ENCODE measurements around the gene SLC24A3.

The SLC24A3 gene

DNA sequence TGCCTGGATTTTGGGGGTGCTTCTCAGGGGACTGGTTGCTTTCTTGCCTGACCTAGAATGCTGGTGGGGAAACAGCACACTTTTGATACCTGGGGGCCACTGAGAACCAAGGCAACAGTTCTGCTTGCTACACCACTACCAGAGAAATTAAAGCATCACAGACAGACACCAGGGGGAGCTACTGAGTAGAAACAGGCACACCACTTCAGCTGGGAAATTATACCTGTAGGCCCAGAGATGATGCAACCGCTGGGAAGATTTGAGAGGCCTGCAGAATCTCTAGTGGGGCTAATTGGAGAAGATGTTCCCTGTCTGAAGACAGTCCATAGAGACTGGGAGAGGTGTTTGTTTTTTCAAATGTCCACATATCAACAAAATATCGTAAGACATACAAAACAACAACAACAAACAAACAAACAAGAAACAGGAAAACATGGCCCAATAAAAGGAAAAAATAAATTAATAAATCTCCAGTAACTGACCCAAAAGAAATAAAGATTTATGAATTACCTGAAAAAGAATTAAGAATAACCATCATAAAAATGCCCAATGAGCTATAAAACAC is 416.2 kb downstream of the SLC24A3 start:
- TF ChIP-seq GLI4 (tag by site-specific recombination; IDR thresholded peaks at IDR 0.05) (no peak), ZNF155 (tag by site-specific recombination; IDR thresholded peaks at IDR 0.05) (no peak), SCRT2 (tag by site-specific recombination; IDR thresholded peaks at IDR 0.05) (peak; percentile 88), TRIM28 (IDR thresholded peaks at IDR 0.05; ENCODE audit: borderline replicate concordance, low read length) (no peak), SCRT1 (tag by site-specific recombination; IDR thresholded peaks at IDR 0.05; ENCODE audit: borderline replicate concordance) (peak; percentile 71; the same call in 1 of the 2 replicates), ZNF394 (tag by site-specific recombination; IDR thresholded peaks at IDR 0.05; ENCODE audit: borderline replicate concordance) (no peak)
- TF ChIP-seq, protein P1, sequence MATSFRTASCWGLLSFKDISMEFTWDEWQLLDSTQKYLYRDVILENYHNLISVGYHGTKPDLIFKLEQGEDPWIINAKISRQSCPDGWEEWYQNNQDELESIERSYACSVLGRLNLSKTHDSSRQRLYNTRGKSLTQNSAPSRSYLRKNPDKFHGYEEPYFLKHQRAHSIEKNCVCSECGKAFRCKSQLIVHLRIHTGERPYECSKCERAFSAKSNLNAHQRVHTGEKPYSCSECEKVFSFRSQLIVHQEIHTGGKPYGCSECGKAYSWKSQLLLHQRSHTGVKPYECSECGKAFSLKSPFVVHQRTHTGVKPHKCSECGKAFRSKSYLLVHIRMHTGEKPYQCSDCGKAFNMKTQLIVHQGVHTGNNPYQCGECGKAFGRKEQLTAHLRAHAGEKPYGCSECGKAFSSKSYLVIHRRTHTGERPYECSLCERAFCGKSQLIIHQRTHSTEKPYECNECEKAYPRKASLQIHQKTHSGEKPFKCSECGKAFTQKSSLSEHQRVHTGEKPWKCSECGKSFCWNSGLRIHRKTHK (tag by site-specific recombination; IDR thresholded peaks at IDR 0.05), result no peak
- TF ChIP-seq, protein P2, sequence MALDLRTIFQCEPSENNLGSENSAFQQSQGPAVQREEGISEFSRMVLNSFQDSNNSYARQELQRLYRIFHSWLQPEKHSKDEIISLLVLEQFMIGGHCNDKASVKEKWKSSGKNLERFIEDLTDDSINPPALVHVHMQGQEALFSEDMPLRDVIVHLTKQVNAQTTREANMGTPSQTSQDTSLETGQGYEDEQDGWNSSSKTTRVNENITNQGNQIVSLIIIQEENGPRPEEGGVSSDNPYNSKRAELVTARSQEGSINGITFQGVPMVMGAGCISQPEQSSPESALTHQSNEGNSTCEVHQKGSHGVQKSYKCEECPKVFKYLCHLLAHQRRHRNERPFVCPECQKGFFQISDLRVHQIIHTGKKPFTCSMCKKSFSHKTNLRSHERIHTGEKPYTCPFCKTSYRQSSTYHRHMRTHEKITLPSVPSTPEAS (tag by site-specific recombination; IDR thresholded peaks at IDR 0.05), result no peak
- Histone ChIP-seq H3K4me3 (ENCODE audit: low read depth, low read length) (no peak overlapping the region), H3K4me1 (ENCODE audit: control insufficient read depth, insufficient read depth, low read length) (no peaks in the 10 kb centered on the region), H3K27ac (ENCODE audit: extremely low read depth, low read depth, low read length) (no peak overlapping the region), H3K9me3 (ENCODE audit: control insufficient read depth, insufficient read depth, low read depth, low read length) (no peaks in the 10 kb centered on the region), H3K36me3 (ENCODE audit: control insufficient read depth in 2 of 2, insufficient read depth in 1 of 2, low read length in 2 of 2) (no peaks in the 10 kb centered on the region)
- ChIA-PET CTCF (interaction anchor here (0.6 to 4.0 kb wide), 13 partner anchors 8 to 932 kb away, joined by 3 to 38 read pairs (median 4); no protein-coding TSS in a partner anchor), POLR2A (no interaction called here)

DNA sequence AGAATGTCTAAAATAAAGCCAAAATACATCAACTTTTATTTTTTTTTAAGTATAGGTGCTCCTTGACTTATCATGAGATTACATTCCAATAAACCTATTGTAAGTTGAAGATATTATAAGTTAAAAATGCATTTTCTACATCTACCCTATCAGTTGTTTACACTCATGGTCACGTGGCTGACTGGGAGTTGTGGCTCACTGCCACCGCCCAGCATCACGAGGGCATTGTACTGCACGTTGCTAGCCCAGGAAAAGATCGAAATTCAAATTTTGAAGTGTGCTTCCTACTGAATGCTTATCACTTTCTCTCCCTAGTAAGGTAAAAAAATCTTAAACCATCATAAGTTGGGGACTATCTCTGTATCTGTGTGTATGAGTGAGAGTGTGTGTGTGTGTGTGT is 419.0 kb downstream of the SLC24A3 start:
- Histone ChIP-seq H3K36me3 (ENCODE audit: control insufficient read depth in 2 of 2, insufficient read depth in 1 of 2, low read length in 2 of 2) (no peaks in the 10 kb centered on the region), H3K4me1 (ENCODE audit: control insufficient read depth, insufficient read depth, low read length) (no peaks in the 10 kb centered on the region), H3K9me3 (ENCODE audit: control insufficient read depth, insufficient read depth, low read depth, low read length) (no peaks in the 10 kb centered on the region), H3K27ac (ENCODE audit: extremely low read depth, low read depth, low read length) (no peak overlapping the region), H3K4me3 (ENCODE audit: low read depth, low read length) (no peak overlapping the region)
- POLR2A ChIA-PET, result no interaction called here
- CTCF ChIA-PET, result interaction anchor here (4.0 kb wide), 1 partner anchor 29 kb away, joined by 38 read pairs; no protein-coding TSS in a partner anchor
- TF ChIP-seq ZSCAN23 (tag by site-specific recombination; IDR thresholded peaks at IDR 0.05), result no peak
- TF ChIP-seq, protein P3, sequence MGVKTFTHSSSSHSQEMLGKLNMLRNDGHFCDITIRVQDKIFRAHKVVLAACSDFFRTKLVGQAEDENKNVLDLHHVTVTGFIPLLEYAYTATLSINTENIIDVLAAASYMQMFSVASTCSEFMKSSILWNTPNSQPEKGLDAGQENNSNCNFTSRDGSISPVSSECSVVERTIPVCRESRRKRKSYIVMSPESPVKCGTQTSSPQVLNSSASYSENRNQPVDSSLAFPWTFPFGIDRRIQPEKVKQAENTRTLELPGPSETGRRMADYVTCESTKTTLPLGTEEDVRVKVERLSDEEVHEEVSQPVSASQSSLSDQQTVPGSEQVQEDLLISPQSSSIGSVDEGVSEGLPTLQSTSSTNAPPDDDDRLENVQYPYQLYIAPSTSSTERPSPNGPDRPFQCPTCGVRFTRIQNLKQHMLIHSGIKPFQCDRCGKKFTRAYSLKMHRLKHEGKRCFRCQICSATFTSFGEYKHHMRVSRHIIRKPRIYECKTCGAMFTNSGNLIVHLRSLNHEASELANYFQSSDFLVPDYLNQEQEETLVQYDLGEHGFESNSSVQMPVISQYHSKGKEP (tag by site-specific recombination; IDR thresholded peaks at IDR 0.05), result no peak
- TF ChIP-seq, protein P4, sequence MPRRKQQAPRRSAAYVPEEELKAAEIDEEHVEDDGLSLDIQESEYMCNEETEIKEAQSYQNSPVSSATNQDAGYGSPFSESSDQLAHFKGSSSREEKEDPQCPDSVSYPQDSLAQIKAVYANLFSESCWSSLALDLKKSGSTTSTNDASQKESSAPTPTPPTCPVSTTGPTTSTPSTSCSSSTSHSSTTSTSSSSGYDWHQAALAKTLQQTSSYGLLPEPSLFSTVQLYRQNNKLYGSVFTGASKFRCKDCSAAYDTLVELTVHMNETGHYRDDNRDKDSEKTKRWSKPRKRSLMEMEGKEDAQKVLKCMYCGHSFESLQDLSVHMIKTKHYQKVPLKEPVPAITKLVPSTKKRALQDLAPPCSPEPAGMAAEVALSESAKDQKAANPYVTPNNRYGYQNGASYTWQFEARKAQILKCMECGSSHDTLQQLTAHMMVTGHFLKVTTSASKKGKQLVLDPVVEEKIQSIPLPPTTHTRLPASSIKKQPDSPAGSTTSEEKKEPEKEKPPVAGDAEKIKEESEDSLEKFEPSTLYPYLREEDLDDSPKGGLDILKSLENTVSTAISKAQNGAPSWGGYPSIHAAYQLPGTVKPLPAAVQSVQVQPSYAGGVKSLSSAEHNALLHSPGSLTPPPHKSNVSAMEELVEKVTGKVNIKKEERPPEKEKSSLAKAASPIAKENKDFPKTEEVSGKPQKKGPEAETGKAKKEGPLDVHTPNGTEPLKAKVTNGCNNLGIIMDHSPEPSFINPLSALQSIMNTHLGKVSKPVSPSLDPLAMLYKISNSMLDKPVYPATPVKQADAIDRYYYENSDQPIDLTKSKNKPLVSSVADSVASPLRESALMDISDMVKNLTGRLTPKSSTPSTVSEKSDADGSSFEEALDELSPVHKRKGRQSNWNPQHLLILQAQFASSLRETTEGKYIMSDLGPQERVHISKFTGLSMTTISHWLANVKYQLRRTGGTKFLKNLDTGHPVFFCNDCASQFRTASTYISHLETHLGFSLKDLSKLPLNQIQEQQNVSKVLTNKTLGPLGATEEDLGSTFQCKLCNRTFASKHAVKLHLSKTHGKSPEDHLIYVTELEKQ (tag by site-specific recombination; IDR thresholded peaks at IDR 0.05; ENCODE audit: borderline replicate concordance), result no peak
- TF ChIP-seq ZSCAN16 (tag by site-specific recombination; IDR thresholded peaks at IDR 0.05), result no peak

DNA sequence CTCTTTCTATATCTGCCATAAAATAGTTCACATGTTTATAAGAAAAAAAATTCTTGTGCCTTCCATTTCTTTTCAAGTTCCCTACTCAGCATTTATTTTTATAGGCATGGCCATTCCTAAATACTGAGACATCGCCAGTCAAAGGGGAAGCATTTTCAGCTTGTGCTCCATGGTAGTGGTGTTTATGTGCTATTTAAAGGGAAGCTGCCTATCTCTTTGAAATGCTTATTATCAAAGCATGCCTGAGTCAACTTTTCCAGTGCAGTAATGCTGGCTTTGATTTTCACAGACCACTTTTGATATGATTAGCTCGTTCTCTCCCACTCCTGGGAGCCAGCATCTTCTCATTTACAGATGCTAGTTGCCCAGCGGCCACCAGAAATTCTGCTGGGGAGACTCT is 421.5 kb downstream of the SLC24A3 start:
- H3K4me3 ChIP-seq (ENCODE audit: low read depth, low read length), result no peak overlapping the region
- no peaks in the 10 kb centered on the region for H3K4me1 ChIP-seq (ENCODE audit: control insufficient read depth, insufficient read depth, low read length)
- H3K36me3 ChIP-seq (ENCODE audit: control insufficient read depth in 2 of 2, insufficient read depth in 1 of 2, low read length in 2 of 2), result no peaks in the 10 kb centered on the region
- POLR2A ChIA-PET, result no interaction called here
- no peak overlapping the region for H3K27ac ChIP-seq (ENCODE audit: extremely low read depth, low read depth, low read length)
- CTCF ChIA-PET, result interaction anchor here (1.6 to 2.4 kb wide), 2 partner anchors 10 to 28 kb away, joined by 4 to 11 read pairs; no protein-coding TSS in a partner anchor
- no peaks in the 10 kb centered on the region for H3K9me3 ChIP-seq (ENCODE audit: control insufficient read depth, insufficient read depth, low read depth, low read length)
- TF ChIP-seq ZNF292 (tag by site-specific recombination; IDR thresholded peaks at IDR 0.05; ENCODE audit: borderline replicate concordance, low read depth) (no peak), ZXDB (tag by site-specific recombination; IDR thresholded peaks at IDR 0.05) (no peak), SP3 (tag by site-specific recombination; IDR thresholded peaks at IDR 0.05) (no peak), ZBTB1 (tag by site-specific recombination; IDR thresholded peaks at IDR 0.05) (no peak), ZNF174 (tag by site-specific recombination; IDR thresholded peaks at IDR 0.05) (no peak), ZNF623 (tag by site-specific recombination; IDR thresholded peaks at IDR 0.05) (no peak)
- TF ChIP-seq, protein P5, sequence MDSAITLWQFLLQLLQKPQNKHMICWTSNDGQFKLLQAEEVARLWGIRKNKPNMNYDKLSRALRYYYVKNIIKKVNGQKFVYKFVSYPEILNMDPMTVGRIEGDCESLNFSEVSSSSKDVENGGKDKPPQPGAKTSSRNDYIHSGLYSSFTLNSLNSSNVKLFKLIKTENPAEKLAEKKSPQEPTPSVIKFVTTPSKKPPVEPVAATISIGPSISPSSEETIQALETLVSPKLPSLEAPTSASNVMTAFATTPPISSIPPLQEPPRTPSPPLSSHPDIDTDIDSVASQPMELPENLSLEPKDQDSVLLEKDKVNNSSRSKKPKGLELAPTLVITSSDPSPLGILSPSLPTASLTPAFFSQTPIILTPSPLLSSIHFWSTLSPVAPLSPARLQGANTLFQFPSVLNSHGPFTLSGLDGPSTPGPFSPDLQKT (IDR thresholded peaks at IDR 0.05; ENCODE audit: borderline replicate concordance, low read depth, low read length), result no peak
- TF ChIP-seq, protein P6, sequence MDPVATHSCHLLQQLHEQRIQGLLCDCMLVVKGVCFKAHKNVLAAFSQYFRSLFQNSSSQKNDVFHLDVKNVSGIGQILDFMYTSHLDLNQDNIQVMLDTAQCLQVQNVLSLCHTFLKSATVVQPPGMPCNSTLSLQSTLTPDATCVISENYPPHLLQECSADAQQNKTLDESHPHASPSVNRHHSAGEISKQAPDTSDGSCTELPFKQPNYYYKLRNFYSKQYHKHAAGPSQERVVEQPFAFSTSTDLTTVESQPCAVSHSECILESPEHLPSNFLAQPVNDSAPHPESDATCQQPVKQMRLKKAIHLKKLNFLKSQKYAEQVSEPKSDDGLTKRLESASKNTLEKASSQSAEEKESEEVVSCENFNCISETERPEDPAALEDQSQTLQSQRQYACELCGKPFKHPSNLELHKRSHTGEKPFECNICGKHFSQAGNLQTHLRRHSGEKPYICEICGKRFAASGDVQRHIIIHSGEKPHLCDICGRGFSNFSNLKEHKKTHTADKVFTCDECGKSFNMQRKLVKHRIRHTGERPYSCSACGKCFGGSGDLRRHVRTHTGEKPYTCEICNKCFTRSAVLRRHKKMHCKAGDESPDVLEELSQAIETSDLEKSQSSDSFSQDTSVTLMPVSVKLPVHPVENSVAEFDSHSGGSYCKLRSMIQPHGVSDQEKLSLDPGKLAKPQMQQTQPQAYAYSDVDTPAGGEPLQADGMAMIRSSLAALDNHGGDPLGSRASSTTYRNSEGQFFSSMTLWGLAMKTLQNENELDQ (tag by site-specific recombination; IDR thresholded peaks at IDR 0.05; ENCODE audit: low read depth), result no peak
